ENCODE results near the gene NINL. TPM values are rescaled to one million over a fixed set of nuclear protein-coding genes. Genes with fewer than 3 reads are reported as not detected.

Gene NINL
- total and polyA plus RNA-seq, 10 donors = 3.1 to 16.1 (median 8.1) TPM

DNA sequence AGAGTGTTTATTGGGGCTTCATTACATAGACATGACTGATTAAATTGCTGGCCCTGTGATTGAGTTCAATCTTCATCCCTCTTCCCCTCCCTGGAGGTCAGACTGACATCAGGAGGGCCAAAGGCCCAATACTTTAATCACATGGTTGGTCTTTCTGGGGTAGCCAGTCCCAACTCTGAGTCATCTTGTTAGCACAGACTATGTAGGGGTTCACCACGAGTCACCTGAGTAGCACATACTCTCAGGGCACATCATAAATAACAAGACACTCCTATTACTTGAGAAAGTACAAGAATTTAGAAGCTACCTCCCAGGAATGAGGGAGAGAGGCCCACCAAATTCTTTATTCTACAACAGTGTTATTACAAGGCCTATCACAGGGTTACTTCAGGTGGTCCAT is 166.6 kb downstream of the NINL start:
- no peak overlapping the region for H3K27ac ChIP-seq
- no peak overlapping the region for H3K4me3 ChIP-seq
- intact Hi-C loops (cut with DNase I; ENCODE audit: low total_unique reads) = no loop called here
- H3K27me3 ChIP-seq (replicated peaks in 1 of 7) = no peaks in the 10 kb centered on the region
- 83 to 97% (median 88%) methylated on average over 1 of the region's 1 CpG for WGBS, 5 donors
- no peak for DNase-seq
- no peaks in the 10 kb centered on the region for H3K9me3 ChIP-seq
- no peaks in the 10 kb centered on the region for H3K4me1 ChIP-seq
- TF ChIP-seq POLR2AphosphoS5 (IDR thresholded peaks at IDR 0.05) = no peak
- TF ChIP-seq POLR2A (IDR thresholded peaks at IDR 0.05) = no peak
- TF ChIP-seq, protein P1, sequence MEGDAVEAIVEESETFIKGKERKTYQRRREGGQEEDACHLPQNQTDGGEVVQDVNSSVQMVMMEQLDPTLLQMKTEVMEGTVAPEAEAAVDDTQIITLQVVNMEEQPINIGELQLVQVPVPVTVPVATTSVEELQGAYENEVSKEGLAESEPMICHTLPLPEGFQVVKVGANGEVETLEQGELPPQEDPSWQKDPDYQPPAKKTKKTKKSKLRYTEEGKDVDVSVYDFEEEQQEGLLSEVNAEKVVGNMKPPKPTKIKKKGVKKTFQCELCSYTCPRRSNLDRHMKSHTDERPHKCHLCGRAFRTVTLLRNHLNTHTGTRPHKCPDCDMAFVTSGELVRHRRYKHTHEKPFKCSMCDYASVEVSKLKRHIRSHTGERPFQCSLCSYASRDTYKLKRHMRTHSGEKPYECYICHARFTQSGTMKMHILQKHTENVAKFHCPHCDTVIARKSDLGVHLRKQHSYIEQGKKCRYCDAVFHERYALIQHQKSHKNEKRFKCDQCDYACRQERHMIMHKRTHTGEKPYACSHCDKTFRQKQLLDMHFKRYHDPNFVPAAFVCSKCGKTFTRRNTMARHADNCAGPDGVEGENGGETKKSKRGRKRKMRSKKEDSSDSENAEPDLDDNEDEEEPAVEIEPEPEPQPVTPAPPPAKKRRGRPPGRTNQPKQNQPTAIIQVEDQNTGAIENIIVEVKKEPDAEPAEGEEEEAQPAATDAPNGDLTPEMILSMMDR (IDR thresholded peaks at IDR 0.05 in 8 of 11, conservative IDR thresholded peaks at IDR 0.05 in 3 of 11) = no peak
- H3K36me3 ChIP-seq = peaks cover 0 to 26% (median 0%) of the 10 kb centered on the region in 6 donors

DNA sequence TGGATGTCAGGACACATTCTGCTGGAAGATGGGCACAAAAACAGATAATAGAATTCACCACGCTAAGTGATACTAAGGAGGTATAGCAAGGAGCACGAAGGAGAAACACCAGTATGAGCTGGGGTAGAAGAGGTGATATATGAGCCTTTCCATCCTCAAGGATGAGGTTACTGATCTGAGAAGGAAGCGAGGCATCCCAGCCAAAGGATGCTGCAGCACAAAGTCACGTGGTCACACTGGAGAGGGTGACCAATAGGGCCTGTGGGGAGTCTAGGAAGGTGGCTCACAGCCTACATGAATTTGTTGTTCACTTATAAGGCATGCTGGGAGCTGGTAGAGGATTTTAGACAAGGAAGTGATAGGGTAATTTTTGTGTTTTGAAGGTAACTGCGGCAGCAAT is 176.4 kb downstream of the NINL start:
- Histone ChIP-seq H3K4me1 (peaks cover 7 to 25% (median 18%) of the 10 kb centered on the region in 6 donors), H3K36me3 (no peaks in the 10 kb centered on the region), H3K4me3 (peak overlapping the region in 1 of 8 donors; percentile 91), H3K27me3 (replicated peaks in 1 of 7) (no peaks in the 10 kb centered on the region), H3K27ac (no peak overlapping the region), H3K9me3 (peaks cover 0 to 10% (median 7%) of the 10 kb centered on the region in 8 donors)
- DNase-seq = no peak
- 87 to 97% (median 93%) methylated on average over 5 of the region's 5 CpGs for WGBS, 5 donors
- intact Hi-C loops (cut with DNase I; ENCODE audit: low total_unique reads) = no loop called here
- TF ChIP-seq, protein P1 (IDR thresholded peaks at IDR 0.05 in 8 of 11, conservative IDR thresholded peaks at IDR 0.05 in 3 of 11) = no peak
- TF ChIP-seq POLR2A (IDR thresholded peaks at IDR 0.05) (no peak), POLR2AphosphoS5 (IDR thresholded peaks at IDR 0.05) (no peak)

DNA sequence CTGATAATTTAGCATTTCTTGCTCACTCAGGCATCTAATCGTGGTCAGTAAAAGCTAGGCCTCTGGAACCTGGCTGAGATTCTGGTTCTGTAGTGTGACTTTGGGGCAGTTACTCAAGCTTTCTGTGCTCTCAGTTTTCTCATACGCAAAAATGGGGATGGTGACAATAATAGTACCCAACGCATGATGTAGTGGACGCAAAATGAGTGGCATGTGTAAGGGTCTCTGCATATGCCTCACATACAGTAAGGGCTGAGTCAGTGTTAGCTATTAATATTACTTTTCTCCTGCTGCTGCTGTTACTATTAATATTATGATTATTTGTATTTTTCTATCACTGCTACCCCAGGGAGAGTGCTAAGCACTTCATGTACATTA is 177.2 kb downstream of the NINL start:
- Histone ChIP-seq H3K27me3 (replicated peaks in 1 of 7) (no peaks in the 10 kb centered on the region), H3K36me3 (no peaks in the 10 kb centered on the region), H3K4me3 (peak overlapping the region; percentile 48 to 91 (median 74)), H3K27ac (peak overlapping the region in 3 of 8 donors; percentile 54 to 76 (median 64)), H3K9me3 (peaks cover 0 to 17% (median 14%) of the 10 kb centered on the region in 8 donors), H3K4me1 (peaks cover 7 to 25% (median 18%) of the 10 kb centered on the region in 6 donors)
- no peak for DNase-seq
- 3 to 6% (median 4%) methylated on average over 4 of the region's 4 CpGs for WGBS, 5 donors
- intact Hi-C loops (cut with DNase I; ENCODE audit: low total_unique reads) = no loop called here
- TF ChIP-seq, protein P1 (IDR thresholded peaks at IDR 0.05 in 8 of 11, conservative IDR thresholded peaks at IDR 0.05 in 3 of 11) = no peak
- TF ChIP-seq POLR2AphosphoS5 (IDR thresholded peaks at IDR 0.05) = no peak

DNA sequence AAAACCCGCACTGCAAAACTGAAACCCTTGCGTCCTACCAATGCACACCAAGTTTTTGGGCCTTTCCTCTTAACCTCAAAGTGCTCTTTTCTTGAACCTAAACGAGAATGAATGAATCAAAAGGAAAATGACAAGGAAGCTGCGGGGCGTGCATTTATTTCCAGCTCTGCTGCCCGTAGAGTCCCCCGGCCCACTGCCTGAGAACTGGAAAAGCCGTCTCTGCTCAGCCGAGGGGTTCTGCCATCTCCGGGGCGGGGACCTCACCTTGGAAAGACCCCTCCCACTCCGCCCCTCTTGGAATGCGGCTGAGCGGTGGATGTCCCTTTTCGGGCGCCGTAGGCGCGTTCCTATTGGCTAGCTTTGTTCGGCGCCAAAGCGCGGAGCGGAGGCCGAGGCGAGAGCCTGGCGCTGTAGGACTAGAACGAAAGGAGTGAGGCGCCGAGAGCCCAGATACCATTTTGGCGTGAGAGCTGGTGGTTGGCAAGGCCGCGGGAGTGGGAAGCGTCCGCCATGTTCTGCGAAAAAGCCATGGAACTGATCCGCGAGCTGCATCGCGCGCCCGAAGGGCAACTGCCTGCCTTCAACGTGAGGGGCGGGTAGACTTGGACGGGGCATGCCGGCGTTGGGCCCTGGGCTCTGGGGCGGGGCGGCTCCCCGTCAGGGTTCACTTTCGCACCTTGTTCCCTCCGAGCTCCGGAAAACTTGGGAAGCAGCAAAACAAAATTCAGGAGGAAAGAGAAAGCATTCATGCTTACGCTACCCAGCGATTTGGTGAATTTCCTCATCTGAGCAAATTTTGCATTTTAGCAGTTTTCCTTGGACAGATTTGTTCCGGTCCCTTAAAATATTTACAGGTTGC is 177.8 kb downstream of the NINL start, which contains the start of gene GINS1:
TSS of gene GINS1 (plus strand) at position 363 of the 859 bp plus-strand sequence. CDS start at position 511, 148 bp downstream.
- peak within 1 kb of the TSS in 4 of 8 donors; percentile 54 to 76 (median 59) for H3K27ac ChIP-seq
- H3K9me3 ChIP-seq = peaks cover 0 to 23% (median 21%) of the 10 kb centered on the region in 8 donors
- peak; percentile 92 for DNase-seq
- peak; percentile 71 to 86 (median 84) for TF ChIP-seq POLR2AphosphoS5 (IDR thresholded peaks at IDR 0.05)
- TF ChIP-seq POLR2A (IDR thresholded peaks at IDR 0.05) = no peak
- H3K36me3 ChIP-seq = no peaks in the 10 kb centered on the region
- H3K4me3 ChIP-seq = peak within 1 kb of the TSS; percentile 48 to 91 (median 74)
- 0 to 2% (median 1%) methylated on average over 31 to 56 of the region's 56 CpGs for WGBS, 5 donors
- no peaks in the 10 kb centered on the region for H3K27me3 ChIP-seq (replicated peaks in 1 of 7)
- peaks cover 7 to 25% (median 18%) of the 10 kb centered on the region in 6 donors for H3K4me1 ChIP-seq
- intact Hi-C loops (cut with DNase I; ENCODE audit: low total_unique reads) = no loop called here

Small RNA genes within 50 kb of the gene (small RNA-seq; reads per million reads assigned to genes)
- 0 reads per million in 4 donors for gene RNU6ATAC17P

Other genes with a start within 250 kb of the NINL start
- gene ABHD12, start 194.7 kb downstream of the NINL start, total RNA-seq = 10 to 100 TPM; 21.5 to 36.9 (median 26.7) TPM
- gene ABHD12, start 194.7 kb downstream of the NINL start, polyA plus RNA-seq = 10 to 100 TPM; 16.1 to 20.0 (median 19.4) TPM
- 1 to 10 TPM; 1.4 to 3.9 (median 2.8) TPM for gene GINS1, start 177.9 kb downstream of the NINL start, total RNA-seq
- gene GINS1, start 177.9 kb downstream of the NINL start, polyA plus RNA-seq = 1 to 10 TPM in 2 of 3 donors, under 1 TPM in 1; 0.85 to 2.9 (median 2.4) TPM
- gene NANP, start 38.5 kb upstream of the NINL start, total RNA-seq = 1 to 10 TPM; 2.9 to 6.1 (median 3.4) TPM
- gene NANP, start 38.5 kb upstream of the NINL start, polyA plus RNA-seq = 1 to 10 TPM; 1.2 to 2.1 (median 1.6) TPM
- 10 to 100 TPM; 14.2 to 21.9 (median 16.5) TPM for gene ZNF337, start 111.3 kb upstream of the NINL start, total RNA-seq
- gene ZNF337, start 111.3 kb upstream of the NINL start, polyA plus RNA-seq = 10 to 100 TPM in 2 of 3 donors, 1 to 10 TPM in 1; 8.7 to 16.6 (median 13.3) TPM

All from spleen (tissue), 11 donors.